H7 (cell line): ENCODE measurements around the gene PHACTR3. TPM values are rescaled to one million over a fixed set of nuclear protein-coding genes. Genes with fewer than 3 reads are reported as not detected.
"Not testable (repeated sequence)": the region's sequence is repeated elsewhere in the genome, so short reads cannot be mapped to it uniquely, and the experiment has no call there.

Experiments
- DNase-seq: peaks from one replicate; pipeline ENCODE4 v3.0.0; 2012
- H3K27me3 ChIP-seq: 2 replicates; pipeline ENCODE4 v1.6.0; 2011; ENCODE audit warnings: mild to moderate bottlenecking, low read length; ENCODE audit not compliant: control insufficient read depth, insufficient read depth
- H3K36me3 ChIP-seq: replicated peaks from 2 replicates; pipeline ENCODE4 v1.5.1; 2011; ENCODE audit warnings: low read length; ENCODE audit not compliant: control insufficient read depth, insufficient read depth
- H3K4me3 ChIP-seq: 2 replicates; pipeline ENCODE4 v1.5.1; 2011; ENCODE audit warnings: low read depth, mild to moderate bottlenecking, control low read depth, low read length, moderate library complexity; ENCODE audit not compliant: insufficient read depth
- total RNA-seq: library from RNA; depleted of rRNA; stranded (reverse); fragments of >200 nt; shearing (Covaris generic); gene quantifications from 2 replicates; pipeline ENCODE4 v1.2.3, GENCODE V29; 2014

Gene PHACTR3
- total RNA-seq, 1 experiment from 2014 or later = 0.03 TPM

DNA sequence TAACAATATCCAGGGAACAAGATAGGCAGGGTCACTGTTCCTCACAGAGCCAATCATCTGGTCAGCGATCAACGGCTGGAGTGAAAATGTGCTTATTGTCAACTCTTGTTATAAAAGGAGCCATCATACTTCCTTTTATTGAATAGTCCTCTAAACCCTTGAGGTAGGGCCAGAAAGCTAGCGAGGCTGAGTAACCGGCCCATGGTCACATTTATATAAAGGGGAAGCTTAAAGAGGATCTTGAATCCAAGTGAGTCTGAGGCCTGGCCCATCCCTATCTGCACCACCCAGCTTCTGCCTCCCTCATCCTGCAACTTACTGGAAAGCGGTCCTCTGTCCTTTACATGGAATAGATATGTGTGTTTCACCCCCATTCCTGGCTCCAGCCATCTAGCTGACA lies 9.5 kb downstream of the PHACTR3 start:
- H3K27me3 ChIP-seq = peaks cover 3% of the 10 kb centered on the region; the same call in 1 of the 2 replicates
- DNase-seq = no peak
- H3K36me3 ChIP-seq = no peaks in the 10 kb centered on the region
- H3K4me3 ChIP-seq = no peak overlapping the region

DNA sequence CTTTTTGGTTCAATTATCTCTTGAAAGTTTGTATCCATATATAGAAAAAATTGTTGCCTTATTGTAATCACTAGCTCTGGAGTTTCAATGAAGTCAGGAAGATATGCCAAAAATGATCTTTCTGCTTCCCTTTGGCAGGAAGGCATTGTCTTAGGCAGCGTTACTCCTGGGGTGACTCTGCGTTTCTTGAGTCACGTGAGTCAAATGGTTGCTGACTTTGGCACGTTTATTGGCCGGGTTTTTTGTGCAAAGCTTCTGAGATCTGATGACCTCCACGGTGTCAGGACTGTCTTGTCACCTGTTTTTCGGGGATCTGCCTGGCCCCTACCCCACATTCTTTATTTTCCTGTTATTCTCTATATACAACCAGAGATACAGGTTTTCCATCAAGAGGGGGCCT lies 10.4 kb downstream of the PHACTR3 start:
- no peak for DNase-seq
- peaks cover 3% of the 10 kb centered on the region; the same call in 1 of the 2 replicates for H3K27me3 ChIP-seq
- no peak overlapping the region for H3K4me3 ChIP-seq
- no peaks in the 10 kb centered on the region for H3K36me3 ChIP-seq

GRCh38 chr20:59616306-59616705 lies 12.0 kb downstream of the PHACTR3 start:
- no peak for DNase-seq
- no peaks in the 10 kb centered on the region; the same call in 1 of the 2 replicates for H3K27me3 ChIP-seq
- H3K4me3 ChIP-seq = no peak overlapping the region
- no peaks in the 10 kb centered on the region for H3K36me3 ChIP-seq

GRCh38 chr20:59617221-59617620 lies 12.9 kb downstream of the PHACTR3 start:
- no peaks in the 10 kb centered on the region for H3K36me3 ChIP-seq
- no peaks in the 10 kb centered on the region for H3K27me3 ChIP-seq
- no peak for DNase-seq
- no peak overlapping the region for H3K4me3 ChIP-seq

DNA sequence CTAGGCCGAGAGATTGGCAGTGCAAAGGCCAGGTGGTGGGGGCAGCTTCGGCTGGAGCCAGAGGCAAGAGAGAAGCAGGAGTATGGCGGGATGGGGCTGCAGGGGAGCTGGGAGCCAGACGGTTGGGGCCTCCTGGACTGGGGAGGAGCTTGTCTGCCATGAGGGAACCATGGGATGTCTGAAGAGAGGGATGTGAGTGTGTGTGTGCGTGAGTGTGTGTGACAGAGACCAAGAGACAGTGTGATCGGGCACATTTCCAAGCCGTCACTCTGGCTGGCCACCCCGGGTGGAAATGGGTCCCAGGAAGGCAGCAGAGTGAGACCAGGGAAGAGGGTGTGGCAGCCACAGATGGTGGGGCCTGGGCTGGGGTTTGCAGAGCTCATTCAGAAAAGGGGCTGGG lies 13.8 kb downstream of the PHACTR3 start:
- H3K4me3 ChIP-seq = no peak overlapping the region
- H3K27me3 ChIP-seq = no peaks in the 10 kb centered on the region
- peak; percentile 28 for DNase-seq
- H3K36me3 ChIP-seq = no peaks in the 10 kb centered on the region

DNA sequence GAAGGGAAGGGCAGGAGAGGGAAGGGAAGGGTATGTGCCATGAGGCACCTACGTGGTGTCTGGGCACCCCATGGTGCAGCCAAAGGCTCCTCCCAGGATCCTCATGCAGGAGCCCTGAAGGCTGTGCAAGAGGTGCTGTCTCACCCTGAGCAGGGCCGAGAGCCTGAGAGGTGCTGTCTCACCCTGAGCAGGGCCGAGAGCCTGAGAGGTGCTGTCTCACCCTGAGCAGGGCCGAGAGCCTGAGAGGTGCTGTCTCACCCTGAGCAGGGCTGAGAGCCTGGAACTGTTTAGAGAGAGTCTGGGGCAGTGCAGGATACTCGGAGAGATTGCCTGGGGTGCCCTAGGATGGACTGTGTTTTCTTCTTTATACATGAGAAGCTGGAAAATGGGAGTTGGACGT lies 14.2 kb downstream of the PHACTR3 start:
- not testable (repeated sequence) for H3K27me3 ChIP-seq, H3K36me3 ChIP-seq, H3K4me3 ChIP-seq, DNase-seq

- H3K27me3 ChIP-seq = no peaks in the 10 kb centered on the region; the same call in 1 of the 2 replicates
- H3K4me3 ChIP-seq = no peak overlapping the region
- no peaks in the 10 kb centered on the region for H3K36me3 ChIP-seq
- DNase-seq = no peak
Observed at GRCh38 chr20:59620860-59621505, 16.6 kb downstream of the PHACTR3 start.

DNA sequence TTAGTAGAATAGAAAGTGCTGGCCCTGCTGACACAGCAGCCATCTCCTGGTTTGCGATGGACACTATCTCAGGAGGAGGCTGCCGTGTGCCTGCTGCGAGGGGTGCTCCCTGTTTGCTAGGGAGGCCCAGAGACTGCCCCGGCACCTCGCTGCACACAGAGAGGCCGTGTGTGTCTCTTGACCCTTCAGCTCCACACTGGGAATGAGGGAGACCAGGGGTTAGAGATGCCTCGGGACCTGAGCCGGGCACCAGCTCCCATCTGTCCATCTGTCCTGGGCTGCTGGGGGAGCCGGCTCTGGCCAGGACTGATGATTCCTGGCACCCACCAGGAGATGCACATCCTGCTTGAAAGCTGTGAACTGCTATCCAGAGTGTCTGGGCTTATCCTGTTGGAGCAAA lies 18.2 kb downstream of the PHACTR3 start:
- no peak overlapping the region for H3K4me3 ChIP-seq
- H3K36me3 ChIP-seq = no peaks in the 10 kb centered on the region
- H3K27me3 ChIP-seq = peaks cover 2% of the 10 kb centered on the region; the same call in 1 of the 2 replicates
- DNase-seq = no peak

DNA sequence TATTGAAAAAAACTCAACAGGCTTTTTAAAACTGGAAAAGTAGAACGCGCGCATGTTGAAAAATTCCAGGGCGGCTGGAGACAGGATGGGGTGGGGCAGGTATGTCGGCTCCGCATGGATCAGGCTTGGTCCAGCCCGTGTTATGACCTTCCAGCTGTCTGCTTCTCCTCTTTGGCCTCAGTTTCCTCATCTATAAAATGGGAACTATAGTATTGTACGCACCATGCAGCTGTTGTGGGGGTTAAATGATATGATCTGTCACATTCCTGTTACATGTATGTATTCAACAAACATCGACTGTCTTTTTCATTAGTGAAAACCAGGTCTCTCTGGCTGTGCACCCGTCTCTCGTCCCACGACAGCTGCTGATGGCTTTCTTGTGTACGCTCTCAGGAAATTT lies 18.8 kb downstream of the PHACTR3 start:
- Histone ChIP-seq H3K4me3 (no peak overlapping the region), H3K27me3 (peaks cover 2% of the 10 kb centered on the region; the same call in 1 of the 2 replicates), H3K36me3 (no peaks in the 10 kb centered on the region)
- DNase-seq = no peak

- peaks cover 2% of the 10 kb centered on the region; the same call in 1 of the 2 replicates for H3K27me3 ChIP-seq
- no peak for DNase-seq
Observed at GRCh38 chr20:59623583-59623982, 19.2 kb downstream of the PHACTR3 start.

DNA sequence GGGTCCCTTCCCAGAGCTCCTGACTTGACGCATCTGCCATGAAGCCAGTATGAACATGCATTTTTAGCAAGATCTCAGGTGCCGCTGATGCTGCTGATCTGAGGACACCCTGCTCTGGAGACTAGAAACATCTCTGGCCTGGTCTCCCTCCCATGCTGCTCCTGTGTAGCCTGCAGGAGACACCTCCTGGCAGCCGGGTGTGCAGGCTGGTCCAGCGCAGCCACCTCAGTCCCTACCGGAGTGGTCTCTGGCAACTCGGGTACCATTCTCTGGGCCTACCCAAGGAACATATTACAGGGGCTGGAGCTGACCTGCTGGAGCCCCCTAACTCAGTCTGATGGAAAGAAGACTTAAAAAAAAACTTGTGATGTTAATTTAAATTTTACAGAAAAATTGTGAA lies 20.1 kb downstream of the PHACTR3 start:
- Histone ChIP-seq H3K27me3 (peaks cover 2% of the 10 kb centered on the region; the same call in 1 of the 2 replicates), H3K4me3 (no peak overlapping the region), H3K36me3 (no peaks in the 10 kb centered on the region)
- DNase-seq = no peak

More at GRCh38 chr20:59623583-59623982, 19.2 kb downstream of the PHACTR3 start:
- Histone ChIP-seq H3K4me3 (no peak overlapping the region), H3K36me3 (no peaks in the 10 kb centered on the region)

DNA sequence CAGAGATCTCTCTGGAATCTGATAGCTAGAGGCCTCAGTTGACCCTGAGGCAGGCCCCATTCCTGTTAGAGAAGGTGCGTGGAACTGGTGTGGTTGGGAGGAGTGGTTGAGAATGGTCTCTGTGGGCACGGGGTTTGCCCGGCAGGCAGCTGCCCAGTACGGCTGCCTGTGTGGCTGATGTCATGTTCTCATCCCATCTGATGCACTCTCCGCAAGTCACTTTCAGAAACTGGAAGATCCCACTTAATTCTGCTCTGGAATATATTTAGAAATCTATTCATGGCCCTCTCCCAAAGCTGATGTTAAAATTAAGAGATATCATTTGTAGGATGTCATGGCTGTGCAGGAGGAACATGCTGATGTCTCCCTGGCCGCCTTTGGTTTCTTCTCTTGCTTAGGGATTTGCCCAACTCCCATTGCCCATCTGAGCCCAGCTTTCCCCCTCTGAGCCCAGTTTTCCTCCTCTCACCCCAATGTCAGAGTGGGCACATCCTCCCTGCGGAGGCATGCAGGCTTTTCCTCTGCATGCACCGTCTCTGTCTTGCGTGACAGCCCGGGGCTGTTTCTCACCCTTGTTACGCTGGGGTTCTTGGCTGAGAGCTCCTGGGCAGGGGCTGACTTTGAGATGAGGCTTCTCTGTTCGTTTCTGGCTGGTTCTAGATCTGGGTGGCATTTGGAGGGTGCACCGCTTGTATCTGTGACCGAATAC lies 21.0 kb downstream of the PHACTR3 start:
- no peak for DNase-seq
- no peak overlapping the region for H3K4me3 ChIP-seq

DNA sequence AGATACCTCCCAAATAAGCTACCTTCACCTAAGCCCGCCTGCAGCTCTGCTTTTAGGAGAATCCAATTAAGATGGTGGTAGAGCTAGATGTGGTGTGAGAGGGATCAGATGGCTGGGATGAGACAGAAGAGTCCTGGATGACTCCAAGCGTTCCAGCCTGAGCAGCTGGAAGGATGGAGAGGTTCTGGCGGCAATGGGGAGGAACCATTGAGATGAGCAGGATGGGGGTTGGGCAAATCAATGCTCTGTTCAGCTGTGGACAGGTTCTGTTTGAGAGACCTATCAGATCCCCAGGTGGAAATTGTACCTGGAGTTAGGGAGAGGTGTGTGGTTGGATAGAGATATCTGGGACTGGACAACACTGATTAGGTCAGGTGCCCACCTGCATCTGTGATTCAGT lies 23.0 kb downstream of the PHACTR3 start:
- no peak for DNase-seq

More for the DNA sequence above, 21.0 kb downstream of the PHACTR3 start:
- H3K36me3 ChIP-seq = no peaks in the 10 kb centered on the region
- peaks cover 2% of the 10 kb centered on the region; the same call in 1 of the 2 replicates for H3K27me3 ChIP-seq

GRCh38 chr20:59628171-59628570 lies 23.8 kb downstream of the PHACTR3 start:
- H3K4me3 ChIP-seq = no peak overlapping the region
- no peak for DNase-seq
- H3K27me3 ChIP-seq = peaks cover 2% of the 10 kb centered on the region; the same call in 1 of the 2 replicates
- no peaks in the 10 kb centered on the region for H3K36me3 ChIP-seq

More for the DNA sequence above, 23.0 kb downstream of the PHACTR3 start:
- Histone ChIP-seq H3K36me3 (no peaks in the 10 kb centered on the region), H3K27me3 (peaks cover 2% of the 10 kb centered on the region; the same call in 1 of the 2 replicates), H3K4me3 (no peak overlapping the region)
